Fibroblast of pulmonary artery (primary cell): ENCODE measurements around the gene EPB41L4A.
A peak's percentile ranks its signal among the peaks of the same experiment; 100 is the strongest.
"Not testable (repeated sequence)": the region's sequence is repeated elsewhere in the genome, so short reads cannot be mapped to it uniquely, and the experiment has no call there.

ENCODE experiments used
- DNase-seq: peaks from one replicate; pipeline ENCODE4 v3.0.0-alpha.2; 2010; ENCODE audit warnings: low read depth
- H3K4me3 ChIP-seq: replicated peaks from 2 replicates; pipeline ENCODE4 v1.5.1; 2011; ENCODE audit warnings: low read depth, mild to moderate bottlenecking, control low read depth, low read length, moderate library complexity
- TF ChIP-seq, protein P1 (sequence below): IDR thresholded peaks from 2 replicates; pipeline ENCODE4 v1.5.1; 2011; ENCODE audit warnings: mild to moderate bottlenecking, control low read depth, low read length, inconsistent platforms; ENCODE audit errors: missing control alignments

EPB41L4A gene

DNA sequence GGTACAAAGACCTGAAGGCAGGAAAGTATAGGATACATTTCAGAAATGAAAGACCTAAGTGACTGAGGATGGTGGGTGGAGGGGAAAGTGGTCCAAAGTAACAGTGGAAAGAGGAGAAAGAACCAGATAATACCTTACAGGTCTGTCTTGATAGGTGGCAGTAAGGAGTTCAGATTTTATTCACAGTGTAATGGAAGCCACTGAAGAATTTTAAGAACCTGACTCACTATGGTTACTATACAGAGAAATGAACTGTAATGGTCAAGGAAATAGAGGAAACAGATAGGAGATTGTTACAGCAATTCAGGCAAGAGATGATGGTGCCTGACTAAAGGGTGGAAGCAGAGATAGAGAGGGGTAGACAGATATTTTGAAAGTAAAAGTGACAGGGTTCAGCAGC, 46.5 kb downstream of the EPB41L4A start:
- TF ChIP-seq, protein P1, sequence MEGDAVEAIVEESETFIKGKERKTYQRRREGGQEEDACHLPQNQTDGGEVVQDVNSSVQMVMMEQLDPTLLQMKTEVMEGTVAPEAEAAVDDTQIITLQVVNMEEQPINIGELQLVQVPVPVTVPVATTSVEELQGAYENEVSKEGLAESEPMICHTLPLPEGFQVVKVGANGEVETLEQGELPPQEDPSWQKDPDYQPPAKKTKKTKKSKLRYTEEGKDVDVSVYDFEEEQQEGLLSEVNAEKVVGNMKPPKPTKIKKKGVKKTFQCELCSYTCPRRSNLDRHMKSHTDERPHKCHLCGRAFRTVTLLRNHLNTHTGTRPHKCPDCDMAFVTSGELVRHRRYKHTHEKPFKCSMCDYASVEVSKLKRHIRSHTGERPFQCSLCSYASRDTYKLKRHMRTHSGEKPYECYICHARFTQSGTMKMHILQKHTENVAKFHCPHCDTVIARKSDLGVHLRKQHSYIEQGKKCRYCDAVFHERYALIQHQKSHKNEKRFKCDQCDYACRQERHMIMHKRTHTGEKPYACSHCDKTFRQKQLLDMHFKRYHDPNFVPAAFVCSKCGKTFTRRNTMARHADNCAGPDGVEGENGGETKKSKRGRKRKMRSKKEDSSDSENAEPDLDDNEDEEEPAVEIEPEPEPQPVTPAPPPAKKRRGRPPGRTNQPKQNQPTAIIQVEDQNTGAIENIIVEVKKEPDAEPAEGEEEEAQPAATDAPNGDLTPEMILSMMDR, result no peak
- no peak for DNase-seq
- no peak overlapping the region for H3K4me3 ChIP-seq

DNA sequence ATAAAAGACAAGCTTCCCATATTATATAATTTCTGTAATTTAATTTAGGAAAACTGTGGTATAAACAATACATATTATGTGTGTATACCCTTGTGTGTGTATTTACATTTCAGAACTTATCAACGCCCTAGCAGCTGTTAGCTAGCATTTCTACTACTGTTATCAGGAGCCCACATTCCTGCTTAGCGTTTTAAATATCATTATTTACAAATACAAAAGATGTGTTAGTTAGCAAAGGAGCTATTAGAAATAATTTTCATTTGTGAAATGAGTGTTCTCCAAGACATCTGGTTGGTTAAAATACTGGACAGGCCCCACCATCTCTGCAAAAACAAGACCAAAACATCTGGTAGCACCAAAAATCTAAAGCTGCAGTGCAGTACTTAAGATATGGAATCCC, 48.0 kb downstream of the EPB41L4A start:
- no peak overlapping the region for H3K4me3 ChIP-seq
- TF ChIP-seq, protein P1, result no peak
- no peak for DNase-seq

DNA sequence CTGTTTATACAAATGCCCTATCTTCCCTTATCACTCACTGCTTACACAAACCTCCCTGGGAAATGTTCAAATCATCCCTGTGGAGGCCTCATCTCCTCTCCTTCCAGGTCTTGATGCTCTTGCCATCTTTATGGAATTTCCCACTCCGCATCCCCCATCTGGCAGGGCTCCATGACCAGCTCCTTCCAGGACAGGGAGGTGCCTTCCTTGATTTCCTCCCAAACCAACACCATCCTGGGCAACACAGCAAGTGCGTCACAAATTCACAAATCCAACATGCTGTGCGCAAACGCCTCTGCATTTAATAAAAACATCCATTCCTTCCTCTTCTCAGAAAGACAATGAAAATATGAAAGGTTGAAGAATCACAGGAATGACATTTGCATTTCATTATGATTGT, 51.7 kb downstream of the EPB41L4A start:
- no peak overlapping the region for H3K4me3 ChIP-seq
- TF ChIP-seq, protein P1, result no peak

DNA sequence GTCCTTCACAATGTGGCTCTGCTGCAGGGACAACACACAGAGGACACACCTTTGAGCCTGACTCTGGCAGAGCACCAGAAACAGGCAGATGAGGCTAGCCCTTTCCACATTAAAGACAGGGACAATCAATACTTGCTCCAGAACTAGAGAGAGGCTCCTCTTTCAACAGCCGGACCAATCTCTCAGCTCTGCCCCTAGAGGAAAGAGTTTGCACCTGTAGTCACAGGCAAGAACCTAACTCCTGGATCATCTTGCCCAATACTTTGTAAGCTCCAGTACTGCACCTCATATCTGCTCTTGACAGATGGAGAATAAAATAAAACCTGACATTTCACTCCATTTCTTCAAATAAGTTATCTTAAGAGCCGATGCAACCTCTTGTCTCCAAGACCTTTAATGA, 52.1 kb downstream of the EPB41L4A start:
- no peak for DNase-seq
- TF ChIP-seq, protein P1, result peak; percentile 29
- no peak overlapping the region for H3K4me3 ChIP-seq

More for the DNA sequence above, 51.7 kb downstream of the EPB41L4A start:
- no peak for DNase-seq

DNA sequence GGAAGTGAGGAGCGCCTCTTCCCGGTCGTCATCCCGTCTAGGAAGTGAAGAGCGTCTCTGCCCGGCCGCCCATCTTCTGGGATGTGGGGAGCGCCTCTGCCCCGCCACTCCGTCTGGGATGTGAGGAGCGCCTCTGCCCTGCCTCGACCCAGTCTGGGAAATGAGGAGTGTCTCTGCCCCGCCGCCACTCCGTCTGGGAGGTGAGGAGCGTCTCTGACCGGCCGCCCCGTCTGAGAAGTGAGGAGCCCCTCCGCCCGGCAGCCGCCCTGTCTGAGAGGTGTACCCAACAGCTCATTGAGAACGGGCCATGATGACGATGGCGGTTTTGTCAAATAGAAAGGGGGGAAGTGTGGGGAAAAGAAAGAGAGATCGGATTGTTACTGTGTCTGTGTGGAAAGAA, 58.3 kb downstream of the EPB41L4A start:
- DNase-seq, H3K4me3 ChIP-seq: not testable (repeated sequence)

DNA sequence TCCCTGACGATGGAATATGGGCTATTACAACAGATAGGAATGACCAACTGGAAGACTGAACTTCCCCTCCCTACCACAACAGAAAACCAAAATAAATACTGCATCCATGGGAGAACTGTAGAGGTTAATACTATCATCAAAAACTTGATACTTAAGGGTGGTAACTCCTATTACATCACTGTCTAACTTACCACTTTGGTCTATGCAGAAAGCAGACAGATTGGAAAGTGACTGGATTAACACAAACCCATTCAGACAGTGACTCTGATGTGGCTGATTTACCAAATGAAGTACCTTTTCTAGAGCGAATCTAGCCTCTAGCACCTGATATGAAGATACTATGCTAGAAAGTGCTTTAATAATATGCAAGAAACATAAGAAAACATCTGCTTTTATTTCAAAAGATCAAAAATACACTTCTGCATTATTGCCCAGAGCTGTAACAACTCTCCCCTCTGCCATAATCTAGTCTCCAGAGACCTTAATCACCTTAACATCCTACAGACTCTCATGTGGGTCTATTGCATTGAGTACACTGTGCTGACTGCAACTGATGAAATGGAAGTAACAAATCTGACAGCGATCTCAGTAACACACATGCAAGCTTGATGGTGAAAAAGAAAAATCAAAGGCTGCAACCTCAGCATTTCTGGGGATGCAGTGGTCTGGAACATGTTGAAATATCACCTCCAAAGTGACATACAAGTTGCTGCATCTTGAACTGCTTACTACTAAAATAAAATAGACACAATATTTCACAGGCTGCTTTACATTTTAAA, 62.7 kb downstream of the EPB41L4A start:
- TF ChIP-seq, protein P1, result no peak
- no peak for DNase-seq
- no peak overlapping the region for H3K4me3 ChIP-seq

DNA sequence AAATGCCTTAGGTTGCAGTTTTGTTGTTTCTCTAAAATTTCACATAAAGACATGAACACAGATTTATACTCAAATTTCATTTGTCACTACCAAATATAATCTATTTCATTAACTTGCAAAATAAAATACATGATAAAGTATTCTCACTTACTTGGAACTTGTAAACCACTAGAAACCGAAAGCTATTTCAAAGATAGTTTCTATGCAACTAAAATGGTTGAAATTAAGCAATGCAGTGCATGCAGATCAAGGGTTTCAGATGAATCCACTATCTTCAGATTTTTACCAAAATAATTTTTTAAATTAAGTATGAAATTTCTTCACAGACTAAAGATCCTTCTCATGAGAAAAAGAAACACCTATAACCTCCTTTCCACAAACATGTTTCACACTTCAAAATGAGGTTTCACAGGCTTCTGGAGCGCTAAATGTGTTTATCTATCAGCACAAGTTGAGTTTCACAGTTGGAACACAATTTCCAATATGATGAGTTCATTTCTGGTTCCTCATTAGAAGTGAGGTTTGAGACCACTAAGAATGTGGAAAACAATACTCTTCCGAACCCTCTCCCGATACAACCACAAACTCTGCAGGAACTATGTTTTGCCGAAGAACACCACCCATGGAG, 63.9 kb downstream of the EPB41L4A start:
- TF ChIP-seq, protein P1, result no peak
- H3K4me3 ChIP-seq, result no peak overlapping the region
- DNase-seq, result no peak
